GM12878 (cell line): ENCODE data around the gene EPB41L2. TPM values are rescaled to one million over a fixed set of nuclear protein-coding genes. Genes with fewer than 3 reads are reported as not detected.

Experiments
- ATAC-seq: fragments of 200-7000 bp; cut with Tn5 transposase; 3 replicates; pipeline ENCODE4 v1.9.1; 2020; ENCODE audit warnings: mild to moderate bottlenecking, moderate library complexity
- BruUV-seq: library from RNA; stranded (reverse); fragments of 400-500 nt; replicated peaks from 2 replicates; lab custom pipeline; 2021; lab: Mats Ljungman, UMichigan
- CTCF ChIA-PET: fragments of 300-600 bp; sonication (Branson Sonifier 250); formaldehyde crosslinking; extraction: SDS; loops from one replicate; lab custom pipeline; 2021; ENCODE audit warnings: inconsistent platforms; lab: Yijun Ruan, JAX
- POLR2A ChIA-PET: fragments of 350-600 bp; formaldehyde crosslinking; extraction: SDS; loops from one replicate; lab custom pipeline; 2021; ENCODE audit warnings: inconsistent platforms; lab: Charles Lee
- RAD21 ChIA-PET: fragments of 300-600 bp; sonication (Branson Sonifier 250); formaldehyde crosslinking; loops from one replicate; lab custom pipeline; 2023; ENCODE audit warnings: antibody characterized with exemption; ENCODE audit not compliant: unreplicated experiment; lab: Charles Lee
- SMC1A ChIA-PET: fragments of 300-600 bp; sonication (Branson Sonifier 250); formaldehyde crosslinking; loops from one replicate; lab custom pipeline; 2023; ENCODE audit not compliant: unreplicated experiment, uncharacterized antibody; lab: Charles Lee
- DNase-seq: peaks from one replicate; pipeline ENCODE4 v3.0.0-alpha.2; 2011; ENCODE audit warnings: low read depth, low spot score
- FAIRE-seq: peaks from 3 replicates; lab custom pipeline; 2011; peaks lifted over from hg19 to GRCh38; lab: Jason Lieb, UNC
- H2AFZ ChIP-seq: 2 replicates; pipeline ENCODE4 v1.6.0; 2011; ENCODE audit warnings: low read depth, low read length, control low read depth; ENCODE audit not compliant: control insufficient read depth
- H3K27ac ChIP-seq: 2 replicates; pipeline ENCODE4 v1.5.1; 2011; ENCODE audit warnings: control low read depth; ENCODE audit not compliant: control insufficient read depth, insufficient read depth
- H3K27me3 ChIP-seq, 2 experiments: replicated peaks in 1 of 2; 2 replicates each; pipeline versions ENCODE4 v1.6.0 to v1.6.1; 2011; ENCODE audit warnings: low read length in 1 of 2; ENCODE audit not compliant: control insufficient read depth in 2 of 2, insufficient read depth in 2 of 2
- H3K36me3 ChIP-seq, 2 experiments: 2 replicates each; pipeline ENCODE4 v1.5.1; 2011; ENCODE audit warnings: low read length in 1 of 2; ENCODE audit not compliant: control insufficient read depth in 2 of 2, insufficient read depth in 2 of 2
- H3K4me1 ChIP-seq: 2 replicates; pipeline ENCODE4 v1.6.1; 2011; ENCODE audit warnings: mild to moderate bottlenecking, low read length, moderate library complexity, mixed read lengths; ENCODE audit not compliant: control insufficient read depth, insufficient read depth
- H3K4me2 ChIP-seq: 2 replicates; pipeline ENCODE4 v1.6.0; 2011; ENCODE audit warnings: control low read depth; ENCODE audit not compliant: control insufficient read depth, insufficient read depth
- H3K4me3 ChIP-seq: fragments of 200-600 bp; sonication (generic); 2 replicates; pipeline ENCODE4 v1.5.1; 2016
- H3K79me2 ChIP-seq: 2 replicates; pipeline ENCODE4 v1.6.0; 2011; ENCODE audit warnings: low read length; ENCODE audit not compliant: control insufficient read depth, insufficient read depth
- H3K9ac ChIP-seq: 2 replicates; pipeline ENCODE4 v1.8.0; 2011; ENCODE audit warnings: low read length, control low read depth, mixed read lengths; ENCODE audit not compliant: control insufficient read depth, insufficient read depth
- H3K9me3 ChIP-seq: replicated peaks from 3 replicates; pipeline ENCODE4 v1.5.1; 2011; ENCODE audit warnings: mild to moderate bottlenecking, low read length; ENCODE audit not compliant: control insufficient read depth, insufficient read depth
- H4K20me1 ChIP-seq: 2 replicates; pipeline ENCODE4 v1.6.0; 2011; ENCODE audit not compliant: control insufficient read depth, insufficient read depth
- ASH2L ChIP-seq: fragments of 300-600, 200-600 bp; sonication (generic); IDR thresholded peaks from 2 replicates; pipeline ENCODE4 v1.6.1; 2017; ENCODE audit warnings: low read depth, mild to moderate bottlenecking, borderline replicate concordance
- EZH2 ChIP-seq: IDR thresholded peaks from 2 replicates; pipeline ENCODE4 v1.6.1; 2012; ENCODE audit warnings: low read depth, mild to moderate bottlenecking, control low read depth, inconsistent platforms, low read length, borderline replicate concordance; ENCODE audit not compliant: control insufficient read depth
- IKZF2 ChIP-seq, 2 experiments: fragments of 450-650 bp; IDR thresholded peaks; 2 replicates each; pipeline ENCODE4 v1.6.1; 2017; ENCODE audit warnings: mild to moderate bottlenecking in 2 of 2, moderate library complexity in 2 of 2
- JUND ChIP-seq: IDR thresholded peaks from 2 replicates; pipeline ENCODE4 v1.6.1; 2012; ENCODE audit warnings: low read depth, mild to moderate bottlenecking, low read length, improper control_type of control experiment, moderate library complexity
- NR2F1 ChIP-seq: fragments of 450-650 bp; conservative IDR thresholded peaks from 2 replicates; pipeline ENCODE4 v1.6.1; 2017; ENCODE audit warnings: mild to moderate bottlenecking
- POLR2A ChIP-seq: IDR thresholded peaks from 2 replicates; pipeline ENCODE4 v1.6.1; 2011; ENCODE audit warnings: low read depth, mild to moderate bottlenecking, low read length
- RAD51 ChIP-seq: fragments of 450-650 bp; IDR thresholded peaks from 2 replicates; pipeline ENCODE4 v1.6.1; 2016; ENCODE audit warnings: moderate library complexity, mild to moderate bottlenecking, inconsistent platforms
- SMAD1 ChIP-seq: fragments of 450-650 bp; IDR thresholded peaks from 2 replicates; pipeline ENCODE4 v1.6.1; 2018; ENCODE audit warnings: mild to moderate bottlenecking, low read depth; ENCODE audit not compliant: partially characterized antibody
- SREBF2 ChIP-seq: IDR thresholded peaks from 2 replicates; pipeline ENCODE4 v1.6.1; 2012; ENCODE audit warnings: mild to moderate bottlenecking, low read length
- SRF ChIP-seq, 2 experiments: IDR thresholded peaks; 2 replicates each; pipeline ENCODE4 v1.6.1; 2011; ENCODE audit warnings: low read depth in 2 of 2, low read length in 2 of 2, mild to moderate bottlenecking in 1 of 2, moderate library complexity in 1 of 2
- STAT1 ChIP-seq: fragments of 450-650 bp; conservative IDR thresholded peaks from 2 replicates; pipeline ENCODE4 v1.6.1; 2014; ENCODE audit warnings: antibody characterized with exemption, mild to moderate bottlenecking
- TARDBP ChIP-seq: IDR thresholded peaks from 2 replicates; pipeline ENCODE4 v1.6.1; 2016; ENCODE audit warnings: borderline replicate concordance
- TCF12 ChIP-seq: IDR thresholded peaks from 2 replicates; pipeline ENCODE4 v1.6.1; 2011; ENCODE audit warnings: low read depth, mild to moderate bottlenecking, low read length
- TCF7 ChIP-seq: IDR thresholded peaks from 2 replicates; pipeline ENCODE4 v1.6.1; 2014; ENCODE audit warnings: antibody characterized with exemption, borderline replicate concordance
- ZNF384 ChIP-seq: IDR thresholded peaks from 2 replicates; pipeline ENCODE4 v1.6.1; 2012; ENCODE audit warnings: low read depth, mild to moderate bottlenecking, low read length, improper control_type of control experiment, borderline replicate concordance
- ZNF622 ChIP-seq: fragments of 450-650 bp; IDR thresholded peaks from 2 replicates; pipeline ENCODE4 v1.6.1; 2017; ENCODE audit warnings: mild to moderate bottlenecking, inconsistent platforms
- WGBS: methylation state at CpG from one replicate; pipeline ENCODE4 v1.1.6; 2016; ENCODE audit warnings: low lambda C conversion rate; ENCODE audit not compliant: insufficient replicate concordance, insufficient coverage; ENCODE audit errors: missing lambda C conversion rate; 5-methylcytosine and 5-hydroxymethylcytosine counted together
- in situ Hi-C: fragments of 300-500 bp; cut with MboI; formaldehyde crosslinking; loops from 9 replicates; pipeline ENCODE4 v1.14.3; 2018; ENCODE audit warnings: mixed read lengths
- intact Hi-C: fragments of 100-400 bp; cut with micrococcal nuclease; formaldehyde crosslinking; loops from one replicate; pipeline ENCODE4 v1.14.2; 2022; ENCODE audit not compliant: unreplicated experiment
- polyA plus RNA-seq, 11 experiments: library from polyadenylated mRNA; depleted of rRNA in 4 of 11; unstranded in 6 of 11; stranded (reverse) in 5 of 11; fragments of >200 nt; fragmentation: Nextera tagmentation in 4 of 11; fragmentation: Illumina TruSeq in 1 of 11; extraction: Ambion mirVana in 4 of 11; extraction: Trizol in 1 of 11; gene quantifications; 1 replicate in 1 of 11; 2 replicates in 10 of 11; pipeline versions ENCODE4 v1.2.1 to v1.2.3, GENCODE V29; 2011 to 2016; ENCODE audit warnings: inconsistent platforms in 2 of 11, missing spikeins in 2 of 11, low read depth in 1 of 11
- total RNA-seq, 4 experiments: library from RNA; depleted of rRNA in 3 of 4; stranded (reverse); fragments of >200 nt in 3 of 4; fragmentation: Illumina TruSeq in 1 of 4; extraction: Trizol in 1 of 4; gene quantifications; 2 replicates each; pipeline versions ENCODE4 v1.2.1 to v1.2.3, GENCODE V29; 2013 to 2021

EPB41L2 gene
- total and polyA plus RNA-seq, 10 of the 15 experiments (the other 5 are each of a cell fraction or from before 2014, with no cell fraction given): 7.4 to 41.6 (median 19.0) TPM

DNA sequence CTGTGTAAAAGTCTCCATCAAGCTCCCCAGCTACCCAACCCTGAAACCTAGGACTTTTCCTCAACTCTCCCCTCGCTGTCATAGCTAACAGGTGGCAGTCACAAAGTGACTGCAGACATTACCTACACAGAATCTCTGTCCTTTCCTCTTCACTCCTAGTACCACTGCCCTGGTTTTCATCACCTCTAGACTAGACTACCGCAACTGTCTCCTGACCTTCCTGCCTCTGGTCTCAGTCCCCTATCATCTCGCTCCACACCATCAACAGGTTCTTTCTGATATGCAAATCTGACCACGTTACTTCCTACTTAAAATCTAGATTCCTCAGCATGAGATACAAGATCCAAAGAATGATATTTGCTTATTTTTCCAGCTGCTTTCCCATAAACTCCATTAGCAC lies 142.1 kb downstream of the EPB41L2 start:
- no peak overlapping the region for H3K4me3 ChIP-seq
- no peak for ATAC-seq
- DNase-seq: no peak
- H3K9me3 ChIP-seq: no peaks in the 10 kb centered on the region
- BruUV-seq: no TSS peak
- no peaks in the 10 kb centered on the region for H4K20me1 ChIP-seq
- ChIA-PET SMC1A (interaction anchor here (0.5 to 1.4 kb wide), 4 partner anchors 15 to 26 kb away, joined by 3 to 4 read pairs (median 3); no protein-coding TSS in a partner anchor), CTCF (interaction anchor here (1.1 to 1.2 kb wide), 2 partner anchors 42 to 196 kb away, joined by 3 to 4 read pairs; no protein-coding TSS in a partner anchor), RAD21 (no interaction called here), POLR2A (no interaction called here)
- no peaks in the 10 kb centered on the region for H3K79me2 ChIP-seq
- no peak overlapping the region for H3K4me2 ChIP-seq
- in situ Hi-C loops: no loop called here
- no peak for FAIRE-seq
- no peak overlapping the region for H3K27ac ChIP-seq
- TF ChIP-seq JUND (no peak), ZNF622 (no peak), EZH2 (no peak), RAD51 (no peak), IKZF2 (IDR thresholded peaks at IDR 0.05) (no peak), TCF7 (no peak), SREBF2 (no peak), ZNF384 (no peak), NR2F1 (no peak), TCF12 (no peak), SRF (IDR thresholded peaks at IDR 0.05; ENCODE audit: low read depth in 2 of 2, low read length in 2 of 2) (no peak), STAT1 (no peak), ASH2L (no peak), POLR2A (no peak), TARDBP (no peak), SMAD1 (no peak)
- H3K4me1 ChIP-seq: no peaks in the 10 kb centered on the region
- 62% methylated on average over 4 of the region's 4 CpGs for WGBS
- no peaks in the 10 kb centered on the region; a peak in 2 of 4 replicates for H3K36me3 ChIP-seq
- H3K27me3 ChIP-seq: no peaks in the 10 kb centered on the region
- H3K9ac ChIP-seq: no peak overlapping the region
- H2AFZ ChIP-seq: no peak overlapping the region
- intact Hi-C loops: no loop called here
